GM19468 (cell line): ENCODE results near the gene POSTN.

Source experiments
- ATAC-seq: cut with Tn5 transposase; IDR thresholded peaks from one replicate; pipeline ENCODE4 v1.9.1; 2021; ENCODE audit warnings: mild to moderate bottlenecking, moderate library complexity, moderate number of reproducible peaks; ENCODE audit not compliant: unreplicated experiment; ENCODE audit errors: extremely low read depth

POSTN gene

GRCh38 chr13:37529751-37530385 is 68.7 kb downstream of the POSTN start:
- ATAC-seq, result no peak

- ATAC-seq, result no peak
These were observed 71.7 kb downstream of the POSTN start for GRCh38 chr13:37526710-37527473.

- no peak for ATAC-seq
These were observed 83.3 kb downstream of the POSTN start for GRCh38 chr13:37515226-37515625.
